Measurements from ENCODE around the gene CDH26.

CDH26 gene

DNA sequence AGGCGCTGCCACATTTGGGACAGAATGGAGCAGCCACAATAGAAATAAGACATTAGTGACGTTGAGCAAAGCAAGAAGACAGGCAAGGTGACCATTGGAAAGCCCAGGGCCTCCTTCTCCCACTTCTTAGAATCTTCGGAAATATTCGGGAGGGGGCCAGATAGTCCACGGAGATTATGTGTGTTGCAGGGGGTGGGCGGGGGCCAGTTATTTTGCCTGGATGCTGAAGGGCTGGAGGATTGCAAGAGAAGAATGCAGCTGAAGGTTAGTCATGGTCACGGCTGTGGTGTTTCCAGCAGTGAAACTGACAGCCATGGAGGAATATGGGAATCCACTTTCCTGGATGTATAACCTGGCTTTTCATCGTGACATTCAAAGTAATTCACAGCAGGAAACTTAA is 88.6 kb downstream of the CDH26 start:
- DNase-seq (ENCODE audit: low read depth) = no peak

DNA sequence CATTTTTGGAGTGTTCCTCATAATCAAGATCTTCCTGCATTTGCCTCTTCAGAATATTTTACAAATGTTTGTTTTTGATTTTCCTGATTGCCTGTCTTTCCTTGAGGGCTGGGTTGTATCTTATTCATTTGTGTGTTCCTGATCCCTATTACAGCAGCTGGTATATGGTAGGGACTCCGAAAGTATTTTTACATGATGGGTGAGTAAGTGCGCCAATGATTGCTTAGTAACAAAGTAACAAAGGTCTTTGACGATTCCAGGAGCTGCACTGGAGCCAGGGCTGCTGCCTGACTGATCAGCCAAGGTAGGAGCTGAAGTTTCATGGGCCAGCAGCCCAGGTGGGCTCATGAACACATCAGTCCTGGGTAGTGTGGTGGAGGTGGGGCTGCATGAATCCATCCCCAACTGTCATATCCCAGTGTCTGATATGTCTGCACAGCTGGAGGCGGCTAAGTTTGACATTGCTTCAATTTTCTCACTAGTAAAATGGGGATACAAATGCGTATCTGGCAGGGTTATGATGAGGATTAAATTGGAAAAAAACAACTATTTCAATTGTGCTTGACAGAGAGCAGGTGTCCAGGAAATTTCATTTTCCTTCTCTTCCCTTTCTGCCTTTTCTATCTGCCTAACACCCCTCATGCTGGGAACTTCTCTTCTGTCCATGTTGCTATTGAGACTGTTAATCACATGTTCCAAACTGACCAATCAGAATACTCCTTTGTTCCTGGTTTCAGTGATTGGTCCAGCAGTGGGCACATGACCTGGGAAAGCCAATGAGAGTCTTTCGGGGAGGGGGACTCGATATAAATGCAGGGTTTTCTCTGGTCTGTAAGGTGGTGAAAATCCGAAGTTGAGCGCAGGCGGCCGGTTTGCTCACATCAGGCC is 90.7 kb downstream of the CDH26 start:
- DNase-seq (ENCODE audit: low read depth) = no peak

- no peak for DNase-seq (ENCODE audit: low read depth)
Observed at GRCh38 chr20:60049601-60050000, 91.4 kb downstream of the CDH26 start.

DNA sequence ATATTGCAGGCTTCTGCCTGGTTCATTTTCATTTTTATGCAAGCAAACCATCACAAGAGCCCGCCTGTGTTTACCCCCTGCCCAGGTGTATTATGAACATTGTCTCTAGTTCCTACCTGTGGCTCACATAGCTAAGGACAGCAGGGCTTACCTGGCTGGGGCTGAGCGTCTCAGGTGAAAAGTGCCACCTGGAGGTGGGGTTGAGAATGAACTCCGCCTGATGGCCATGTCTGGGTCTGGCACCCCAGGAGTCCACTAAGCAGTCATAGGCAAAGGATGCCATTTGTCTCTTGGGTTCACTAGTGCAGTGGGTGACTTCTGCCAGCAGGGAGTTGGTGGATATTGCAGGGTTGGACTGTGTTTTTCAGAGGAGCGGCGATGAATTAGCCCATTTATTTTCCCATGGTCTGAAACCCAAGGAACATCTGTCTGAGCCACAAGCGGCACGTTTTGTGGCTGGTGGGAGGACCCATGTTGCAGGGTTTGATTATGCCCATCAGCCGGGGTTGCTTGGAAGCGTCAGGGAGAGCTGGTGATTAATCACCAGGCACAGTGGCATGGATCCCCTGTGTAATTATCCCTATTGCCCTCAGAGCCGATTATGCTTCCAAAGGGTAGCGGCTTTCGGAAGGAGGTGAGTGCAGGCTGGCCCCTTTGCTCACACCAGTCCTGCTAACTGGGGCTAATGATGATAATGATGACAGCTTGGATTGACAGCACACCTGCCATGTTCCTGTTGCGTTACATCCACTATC is 92.1 kb downstream of the CDH26 start:
- no peak for DNase-seq (ENCODE audit: low read depth)

DNA sequence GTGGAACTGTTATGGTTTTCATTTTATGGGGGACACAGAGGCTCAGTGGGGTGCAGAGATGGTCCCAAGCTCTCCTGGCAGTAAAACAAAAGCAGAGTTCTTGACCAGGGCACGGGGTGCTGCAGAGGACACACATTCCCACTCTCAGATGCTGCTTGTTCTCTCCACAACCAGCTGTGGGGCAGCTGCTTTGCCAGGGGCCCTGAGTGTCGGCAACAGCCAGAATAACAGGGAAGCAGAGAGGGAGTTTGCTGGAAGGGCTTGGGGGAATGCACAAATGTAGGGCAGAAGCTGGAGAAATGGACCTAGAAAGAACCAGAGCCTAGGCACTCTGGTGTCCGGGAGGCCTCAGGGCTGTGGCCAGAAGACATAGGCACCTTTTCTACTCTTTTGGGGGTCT is 93.7 kb downstream of the CDH26 start:
- no peak for DNase-seq (ENCODE audit: low read depth)

GRCh38 chr20:60052322-60052721 is 94.1 kb downstream of the CDH26 start:
- DNase-seq (ENCODE audit: low read depth) = no peak

DNA sequence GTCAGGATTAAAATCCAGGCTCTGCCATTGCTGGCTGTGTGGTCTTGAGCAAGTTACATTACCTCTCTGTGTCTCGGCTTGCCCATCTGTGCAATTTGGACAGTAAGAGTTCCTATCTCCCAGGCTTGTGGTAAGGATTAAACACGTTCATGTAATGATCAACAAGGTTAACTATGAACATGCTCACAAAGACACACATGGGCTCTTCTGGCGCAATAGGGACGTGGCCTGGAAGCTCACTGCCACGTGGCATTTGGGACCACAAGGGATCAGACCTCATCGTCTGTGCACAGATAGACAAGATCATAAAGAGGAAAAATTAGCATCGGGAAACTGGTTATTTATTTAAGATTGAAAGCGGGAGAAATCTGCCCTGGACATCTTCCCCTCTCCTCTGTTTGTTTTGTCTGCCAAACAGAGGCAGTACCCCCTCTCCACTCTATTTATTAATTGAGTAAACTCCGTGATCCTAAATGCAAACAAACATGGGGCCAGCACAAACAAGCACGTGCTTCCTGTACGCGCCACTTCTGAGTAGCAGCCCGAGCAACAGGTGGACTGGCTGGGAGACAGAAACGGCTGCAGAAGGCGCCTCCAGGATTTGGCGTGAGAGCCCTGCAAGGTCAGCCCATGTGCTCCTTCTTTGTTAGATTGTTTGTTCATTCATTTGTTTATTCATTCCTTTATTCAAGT is 95.0 kb downstream of the CDH26 start:
- no peak for DNase-seq (ENCODE audit: low read depth)

DNA sequence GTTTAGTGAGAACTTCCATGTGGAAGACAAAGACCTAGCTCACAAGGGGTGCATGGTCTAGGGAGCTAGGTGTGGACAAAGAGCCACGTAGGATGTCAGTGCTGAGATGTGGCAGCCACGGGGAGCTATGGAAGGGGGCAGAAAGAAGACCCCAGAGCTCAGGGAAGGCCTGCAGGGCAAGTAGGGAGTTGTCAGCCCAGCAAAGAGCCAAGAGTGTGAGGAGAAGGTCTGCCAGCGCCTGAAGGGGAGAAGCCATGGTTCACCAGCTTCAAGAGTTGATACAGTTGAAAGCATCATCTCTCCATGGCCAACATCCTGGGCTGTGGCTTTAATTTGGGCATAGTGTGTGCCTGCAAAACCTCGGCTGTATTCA is 95.6 kb downstream of the CDH26 start:
- no peak for DNase-seq (ENCODE audit: low read depth)

DNA sequence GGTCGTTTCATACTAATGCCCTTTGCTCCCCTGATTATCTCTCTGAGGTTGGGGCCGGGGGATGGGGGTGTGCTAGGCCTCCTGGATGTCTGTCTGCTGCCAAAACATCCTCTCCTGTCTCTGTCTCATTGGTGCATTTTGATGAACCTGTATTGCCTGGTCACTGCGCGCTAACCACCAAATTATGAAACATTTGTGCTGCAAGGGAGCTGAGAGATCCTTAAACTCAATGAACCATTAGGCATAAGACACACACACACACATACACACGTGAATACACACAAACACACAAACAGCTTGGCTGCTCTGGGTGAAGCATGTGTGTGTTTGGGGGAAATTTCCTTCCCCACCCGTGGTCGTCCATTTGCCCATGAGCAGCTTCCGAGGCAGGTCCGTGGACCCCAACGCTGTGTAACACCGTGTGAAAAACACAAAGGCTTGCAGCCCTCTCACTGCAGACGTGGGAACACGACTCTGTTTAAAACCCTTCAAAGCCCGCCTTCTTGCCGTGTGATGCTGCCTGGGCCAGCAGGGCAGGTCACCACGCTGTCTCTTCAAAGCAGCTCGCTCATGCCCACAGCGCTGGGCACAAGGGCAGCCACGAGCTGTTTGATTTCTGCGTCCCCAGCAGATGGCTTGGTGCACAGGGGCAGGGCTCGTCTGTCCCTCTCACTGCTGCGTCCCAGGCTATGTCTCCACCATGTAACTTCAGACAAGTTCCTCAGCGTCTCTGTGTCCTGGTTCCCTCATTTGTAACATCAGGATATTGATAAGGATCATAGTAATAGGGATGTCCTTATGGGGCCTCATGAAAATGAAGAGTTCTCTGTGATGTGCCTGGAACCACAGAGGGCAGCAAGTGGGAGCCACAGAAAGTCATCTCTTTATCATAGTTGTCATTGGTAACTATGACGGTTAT is 96.8 kb downstream of the CDH26 start:
- DNase-seq (ENCODE audit: low read depth) = no peak

GRCh38 chr20:60055740-60056139 is 97.5 kb downstream of the CDH26 start:
- no peak for DNase-seq (ENCODE audit: low read depth)

DNA sequence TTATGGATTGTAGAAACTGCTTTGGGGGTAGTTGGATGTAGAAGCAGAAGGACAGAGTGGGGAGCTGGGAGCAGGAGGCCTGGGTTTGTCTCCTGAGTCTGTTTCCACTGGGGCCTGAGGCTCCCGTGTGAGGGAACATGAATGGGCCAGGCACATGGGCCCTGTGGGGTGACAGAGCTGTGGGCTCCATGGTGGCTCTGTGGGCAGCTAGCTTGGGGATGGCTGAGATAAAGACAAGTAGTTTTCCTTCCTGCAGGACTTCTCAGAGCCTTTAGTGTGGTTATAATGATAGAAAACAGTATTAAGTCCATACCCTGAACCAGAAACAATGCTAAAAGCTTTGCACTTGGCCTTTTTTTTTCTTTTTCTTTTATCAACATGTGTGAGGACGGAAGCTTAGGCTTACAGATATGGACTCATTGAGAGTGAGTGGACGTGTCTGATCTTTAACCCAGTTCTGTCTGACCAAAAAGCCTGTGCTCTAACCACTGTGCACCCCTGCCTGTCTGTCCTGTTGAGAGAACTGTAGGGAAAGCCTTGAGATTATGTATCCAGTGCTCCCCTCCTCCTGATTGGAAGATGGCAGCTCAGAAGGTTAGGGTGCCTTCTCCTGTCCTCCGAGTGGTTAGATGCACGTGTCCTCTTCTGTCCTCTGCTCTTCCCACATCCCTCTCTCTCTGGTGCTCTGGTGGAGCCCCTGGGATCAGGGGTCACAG is 98.3 kb downstream of the CDH26 start:
- DNase-seq (ENCODE audit: low read depth) = no peak

DNA sequence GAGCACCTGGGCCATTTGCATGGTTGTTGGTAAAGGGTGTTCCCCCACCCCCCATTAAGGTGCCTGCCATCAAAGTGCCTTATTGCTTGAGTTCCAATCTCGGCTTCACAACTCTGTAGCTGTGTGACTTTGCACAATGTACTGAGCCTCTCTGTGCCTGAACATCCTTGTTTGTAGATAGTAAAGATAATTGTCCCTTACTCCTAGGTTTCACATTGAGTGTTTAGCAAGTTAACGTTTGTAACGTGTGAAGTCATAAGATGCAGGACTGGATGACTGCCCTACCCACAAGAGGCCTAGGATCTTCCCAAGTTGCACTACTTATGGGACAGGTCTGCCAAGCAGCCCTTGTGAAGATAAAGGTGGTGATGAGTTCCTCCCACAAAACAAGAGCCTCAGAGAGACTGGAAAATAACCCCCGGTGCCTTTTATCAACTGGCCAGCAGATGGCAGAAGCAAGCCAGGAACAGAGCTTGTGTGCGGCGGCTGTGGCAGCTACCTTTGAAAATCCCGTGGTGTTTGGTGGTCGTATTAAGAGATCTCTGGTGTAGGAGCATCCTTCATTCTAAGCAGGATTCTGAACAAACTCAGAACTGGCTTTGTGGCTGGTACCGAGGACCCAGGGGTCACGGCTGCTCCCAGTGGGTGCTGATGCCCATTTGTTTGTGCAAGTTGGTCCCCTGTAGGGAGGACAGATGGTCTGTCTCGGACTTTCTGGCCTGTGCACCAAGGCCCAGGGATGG is 99.1 kb downstream of the CDH26 start:
- peak; percentile 48 for DNase-seq (ENCODE audit: low read depth)

GRCh38 chr20:60057866-60058807 is 99.9 kb downstream of the CDH26 start:
- DNase-seq (ENCODE audit: low read depth) = peak; percentile 8

DNA sequence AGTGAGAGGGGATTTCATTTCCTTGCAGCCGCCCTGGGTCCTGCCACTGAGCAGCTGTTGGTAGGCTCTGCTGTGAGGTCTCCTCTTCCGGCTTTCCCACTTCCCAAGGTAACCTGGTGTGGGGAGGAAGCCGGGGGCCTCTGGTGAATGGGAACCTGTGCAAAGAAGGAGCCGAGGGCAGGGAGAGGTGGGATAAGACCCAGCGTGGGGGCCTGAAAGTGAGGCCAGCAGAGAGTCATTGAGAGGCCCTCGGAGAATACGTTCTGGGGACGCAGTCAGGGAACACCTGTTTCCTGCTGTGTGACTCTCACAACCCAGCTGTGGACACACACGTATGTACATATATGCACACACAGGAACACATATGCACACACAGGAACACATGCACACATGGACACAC is 100.7 kb downstream of the CDH26 start:
- no peak for DNase-seq (ENCODE audit: low read depth)

DNA sequence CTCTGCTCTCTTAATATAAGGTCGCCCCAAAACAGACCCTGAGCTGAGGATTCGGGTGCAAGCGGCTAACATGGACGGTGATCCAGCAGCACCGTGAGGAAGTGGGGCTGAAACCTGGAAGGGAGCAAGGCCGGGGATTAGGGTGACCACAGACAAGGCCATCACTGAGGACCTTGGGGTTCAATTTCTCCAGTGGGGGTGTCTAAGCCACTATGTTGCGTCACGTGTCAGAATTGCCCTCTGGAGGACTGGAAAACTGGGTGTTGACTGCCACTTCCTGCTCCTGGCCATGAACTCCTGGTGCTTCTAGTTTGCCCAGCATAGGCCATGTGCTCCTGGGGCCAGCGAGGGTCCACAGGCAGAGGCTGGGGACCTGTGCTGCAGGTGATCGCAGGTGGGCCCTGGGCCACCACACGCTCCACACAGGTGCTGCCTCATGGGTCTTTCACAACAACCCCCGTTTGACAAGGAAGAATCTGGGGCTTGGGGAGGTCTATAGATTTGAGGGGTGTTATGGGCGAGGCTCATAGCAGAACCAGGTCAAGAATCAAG is 101.9 kb downstream of the CDH26 start:
- no peak for DNase-seq (ENCODE audit: low read depth)

GRCh38 chr20:60060593-60060992 is 102.4 kb downstream of the CDH26 start:
- DNase-seq (ENCODE audit: low read depth) = no peak

DNA sequence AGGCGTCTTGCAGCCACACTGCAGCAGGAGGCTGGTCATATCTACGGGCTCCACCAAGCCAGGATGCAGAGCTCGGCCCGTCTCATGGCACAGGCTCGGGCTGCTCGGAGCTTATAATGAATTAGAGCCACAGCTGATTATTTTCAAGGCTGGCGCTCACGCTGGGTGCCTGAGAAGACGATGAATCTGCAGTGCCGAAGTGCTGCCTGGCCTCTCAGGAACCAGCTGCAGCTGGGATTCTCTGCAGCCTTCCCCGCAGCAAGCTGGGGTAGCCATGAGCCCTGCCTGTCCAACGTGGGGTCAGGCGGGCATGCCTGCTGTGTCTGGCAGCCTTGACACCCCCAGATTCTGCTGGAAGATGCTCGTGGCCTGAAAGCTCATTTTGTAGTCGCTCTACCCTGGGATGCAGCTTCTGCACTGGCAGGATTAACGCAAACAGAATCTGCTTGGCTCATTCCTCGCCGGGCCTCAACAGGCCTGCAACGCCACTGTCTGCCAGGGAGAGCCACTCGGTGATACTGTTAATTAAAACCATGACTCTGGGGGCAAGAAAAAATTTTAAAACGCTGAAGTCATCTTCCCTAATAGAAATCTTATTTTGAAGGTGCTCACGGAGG is 104.3 kb downstream of the CDH26 start:
- DNase-seq (ENCODE audit: low read depth) = no peak

DNA sequence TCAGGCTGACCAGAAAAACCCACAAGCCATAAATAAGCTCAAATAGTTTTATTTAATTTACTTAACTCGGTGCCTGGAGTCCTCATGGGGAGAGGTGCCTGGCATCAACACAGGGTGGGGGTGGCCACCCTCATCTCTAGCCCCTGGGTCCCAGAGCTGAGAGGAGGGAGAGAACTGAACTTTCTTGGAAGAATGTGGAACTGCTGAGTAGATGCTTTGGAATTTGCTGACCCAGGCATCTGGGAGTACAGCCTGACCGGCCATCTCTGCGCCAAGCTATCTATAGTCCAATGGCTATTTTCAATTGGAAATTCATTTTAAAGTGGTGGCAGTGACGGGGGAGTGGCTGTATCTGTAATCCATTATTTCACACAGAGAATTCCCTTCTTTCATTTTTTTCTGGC is 104.8 kb downstream of the CDH26 start:
- peak; percentile 70 for DNase-seq (ENCODE audit: low read depth)
